Immature natural killer cell (primary cell): Measurements from ENCODE around the gene CTIF. TPM values are rescaled to one million over a fixed set of nuclear protein-coding genes. Genes with fewer than 3 reads are reported as not detected.
A peak's percentile ranks its signal among the peaks of the same experiment; 100 is the strongest.

Experiments
- DNase-seq, 3 donors: peaks; one replicate each; pipeline ENCODE4 v3.0.0; 2022; ENCODE audit warnings: mixed read lengths in 1 of 3
- H3K27ac Mint-ChIP-seq, 6 donors: one replicate each; pipeline ENCODE4 v1.8.0; 2020; ENCODE audit warnings: mixed read lengths in 6 of 6, mild to moderate bottlenecking in 5 of 6, inconsistent platforms in 4 of 6, moderate library complexity in 3 of 6
- H3K27me3 Mint-ChIP-seq, 3 donors: one replicate each; pipeline ENCODE4 v1.8.0; 2020 to 2021; ENCODE audit warnings: low read depth in 3 of 3, mild to moderate bottlenecking in 3 of 3, mixed read lengths in 3 of 3, moderate library complexity in 3 of 3, inconsistent platforms in 1 of 3
- H3K36me3 Mint-ChIP-seq, 3 donors: one replicate each; pipeline ENCODE4 v1.8.0; 2020; ENCODE audit warnings: mixed read lengths in 3 of 3, inconsistent platforms in 2 of 3, mild to moderate bottlenecking in 2 of 3
- H3K4me1 Mint-ChIP-seq, 2 donors: one replicate each; pipeline ENCODE4 v1.8.0; 2020; ENCODE audit warnings: inconsistent platforms in 2 of 2, mild to moderate bottlenecking in 2 of 2, mixed read lengths in 2 of 2, moderate library complexity in 1 of 2
- H3K4me3 Mint-ChIP-seq, 5 donors: one replicate each; pipeline ENCODE4 v1.8.0; 2020; ENCODE audit warnings: mild to moderate bottlenecking in 5 of 5, mixed read lengths in 5 of 5, inconsistent platforms in 3 of 5, moderate library complexity in 3 of 5
- H3K9me3 Mint-ChIP-seq, 6 donors: one replicate each; pipeline ENCODE4 v1.8.0; 2020; ENCODE audit warnings: mild to moderate bottlenecking in 6 of 6, mixed read lengths in 6 of 6, inconsistent platforms in 4 of 6, moderate library complexity in 3 of 6
- polyA plus RNA-seq, 3 donors: library from polyadenylated mRNA; unstranded; fragments of 300-500 nt; fragmentation: Illumina TruSeq; gene quantifications; one replicate each; pipeline ENCODE4 v1.2.3, GENCODE V29; 2021

CTIF gene
- polyA plus RNA-seq, 3 donors from 2014 or later: 0.28 to 1.2 TPM; not detected in 1

- no peak for DNase-seq
- H3K4me3 Mint-ChIP-seq: no peak overlapping the region
- peaks cover 0 to 2% (median 0%) of the 10 kb centered on the region in 6 donors for H3K9me3 Mint-ChIP-seq
- no peaks in the 10 kb centered on the region for H3K4me1 Mint-ChIP-seq
- peaks cover 4 to 11% (median 11%) of the 10 kb centered on the region in 3 donors for H3K27me3 Mint-ChIP-seq
- peaks cover 0 to 4% (median 0%) of the 10 kb centered on the region in 3 donors for H3K36me3 Mint-ChIP-seq
- H3K27ac Mint-ChIP-seq: no peak overlapping the region
Observed at GRCh38 chr18:48519431-48520100, 19.3 kb upstream of the CTIF start.

GRCh38 chr18:48521723-48522122 is 17.1 kb upstream of the CTIF start:
- Mint-ChIP-seq H3K36me3 (peaks cover 0 to 4% (median 0%) of the 10 kb centered on the region in 3 donors), H3K4me1 (no peaks in the 10 kb centered on the region), H3K27me3 (peaks cover 4 to 11% (median 5%) of the 10 kb centered on the region in 3 donors)

GRCh38 chr18:48525671-48526070 is 13.2 kb upstream of the CTIF start:
- H3K27ac Mint-ChIP-seq: no peak overlapping the region
- DNase-seq: no peak
- H3K9me3 Mint-ChIP-seq: peaks cover 0 to 2% (median 0%) of the 10 kb centered on the region in 6 donors

More at GRCh38 chr18:48521723-48522122, 17.1 kb upstream of the CTIF start:
- Mint-ChIP-seq H3K27ac (no peak overlapping the region), H3K9me3 (peaks cover 0 to 2% (median 0%) of the 10 kb centered on the region in 6 donors), H3K4me3 (no peak overlapping the region)
- DNase-seq: no peak

GRCh38 chr18:48527461-48527860 is 11.4 kb upstream of the CTIF start:
- Mint-ChIP-seq H3K27ac (no peak overlapping the region), H3K4me3 (no peak overlapping the region), H3K9me3 (peaks cover 0 to 2% (median 0%) of the 10 kb centered on the region in 6 donors), H3K36me3 (peaks cover 0 to 4% (median 0%) of the 10 kb centered on the region in 3 donors), H3K27me3 (peaks cover 3 to 16% (median 6%) of the 10 kb centered on the region in 3 donors), H3K4me1 (no peaks in the 10 kb centered on the region)
- DNase-seq: no peak

More at GRCh38 chr18:48525671-48526070, 13.2 kb upstream of the CTIF start:
- peaks cover 3 to 18% (median 7%) of the 10 kb centered on the region in 3 donors for H3K27me3 Mint-ChIP-seq
- H3K4me1 Mint-ChIP-seq: no peaks in the 10 kb centered on the region
- no peak overlapping the region for H3K4me3 Mint-ChIP-seq
- H3K36me3 Mint-ChIP-seq: peaks cover 0 to 4% (median 0%) of the 10 kb centered on the region in 3 donors

GRCh38 chr18:48528861-48529260 is 10.0 kb upstream of the CTIF start:
- H3K4me3 Mint-ChIP-seq: no peak overlapping the region

GRCh38 chr18:48529796-48530195 is 9.0 kb upstream of the CTIF start:
- H3K27ac Mint-ChIP-seq: no peak overlapping the region

More at GRCh38 chr18:48528861-48529260, 10.0 kb upstream of the CTIF start:
- H3K36me3 Mint-ChIP-seq: no peaks in the 10 kb centered on the region
- H3K9me3 Mint-ChIP-seq: no peaks in the 10 kb centered on the region
- peaks cover 0 to 14% (median 4%) of the 10 kb centered on the region in 3 donors for H3K27me3 Mint-ChIP-seq
- H3K27ac Mint-ChIP-seq: no peak overlapping the region
- DNase-seq: no peak
- no peaks in the 10 kb centered on the region for H3K4me1 Mint-ChIP-seq

GRCh38 chr18:48530399-48531081 is 8.3 kb upstream of the CTIF start:
- Mint-ChIP-seq H3K27me3 (peaks cover 6 to 11% (median 6%) of the 10 kb centered on the region in 3 donors), H3K27ac (no peak overlapping the region)

More at GRCh38 chr18:48529796-48530195, 9.0 kb upstream of the CTIF start:
- Mint-ChIP-seq H3K36me3 (no peaks in the 10 kb centered on the region), H3K9me3 (no peaks in the 10 kb centered on the region), H3K4me1 (no peaks in the 10 kb centered on the region), H3K4me3 (no peak overlapping the region), H3K27me3 (peaks cover 4 to 11% (median 4%) of the 10 kb centered on the region in 3 donors)
- DNase-seq: no peak

GRCh38 chr18:48531082-48531403 is 7.8 kb upstream of the CTIF start:
- Mint-ChIP-seq H3K27me3 (peaks cover 6 to 11% (median 6%) of the 10 kb centered on the region in 3 donors), H3K27ac (no peak overlapping the region), H3K9me3 (no peaks in the 10 kb centered on the region), H3K4me3 (no peak overlapping the region), H3K36me3 (no peaks in the 10 kb centered on the region), H3K4me1 (no peaks in the 10 kb centered on the region)
- no peak for DNase-seq

More at GRCh38 chr18:48530399-48531081, 8.3 kb upstream of the CTIF start:
- Mint-ChIP-seq H3K9me3 (no peaks in the 10 kb centered on the region), H3K4me1 (no peaks in the 10 kb centered on the region), H3K4me3 (no peak overlapping the region), H3K36me3 (no peaks in the 10 kb centered on the region)
- DNase-seq: no peak

GRCh38 chr18:48531908-48532307 is 6.9 kb upstream of the CTIF start:
- Mint-ChIP-seq H3K4me3 (no peak overlapping the region), H3K27me3 (peaks cover 6 to 11% (median 6%) of the 10 kb centered on the region in 3 donors)

GRCh38 chr18:48533340-48534070 is 5.3 kb upstream of the CTIF start:
- no peak overlapping the region for H3K27ac Mint-ChIP-seq
- no peak overlapping the region for H3K4me3 Mint-ChIP-seq

More at GRCh38 chr18:48531908-48532307, 6.9 kb upstream of the CTIF start:
- H3K4me1 Mint-ChIP-seq: no peaks in the 10 kb centered on the region
- DNase-seq: no peak
- H3K9me3 Mint-ChIP-seq: no peaks in the 10 kb centered on the region
- H3K27ac Mint-ChIP-seq: no peak overlapping the region
- H3K36me3 Mint-ChIP-seq: no peaks in the 10 kb centered on the region

GRCh38 chr18:48534364-48534763 is 4.5 kb upstream of the CTIF start:
- H3K4me3 Mint-ChIP-seq: no peak overlapping the region
- H3K27ac Mint-ChIP-seq: peak overlapping the region in 1 of 6 donors; percentile 27
- H3K4me1 Mint-ChIP-seq: peaks cover 0 to 4% of the 10 kb centered on the region in 2 donors
- H3K9me3 Mint-ChIP-seq: no peaks in the 10 kb centered on the region
- no peak for DNase-seq
- peaks cover 2 to 6% (median 3%) of the 10 kb centered on the region in 3 donors for H3K27me3 Mint-ChIP-seq
- H3K36me3 Mint-ChIP-seq: no peaks in the 10 kb centered on the region

More at GRCh38 chr18:48533340-48534070, 5.3 kb upstream of the CTIF start:
- Mint-ChIP-seq H3K36me3 (no peaks in the 10 kb centered on the region), H3K27me3 (peaks cover 6% of the 10 kb centered on the region in 3 donors), H3K9me3 (no peaks in the 10 kb centered on the region), H3K4me1 (peaks cover 0 to 3% of the 10 kb centered on the region in 2 donors)
- DNase-seq: no peak

- Mint-ChIP-seq H3K36me3 (no peaks in the 10 kb centered on the region), H3K4me3 (no peak overlapping the region), H3K27me3 (peaks cover 2 to 6% (median 3%) of the 10 kb centered on the region in 3 donors), H3K9me3 (no peaks in the 10 kb centered on the region), H3K27ac (no peak overlapping the region), H3K4me1 (peaks cover 0 to 5% of the 10 kb centered on the region in 2 donors)
- no peak for DNase-seq
Observed at GRCh38 chr18:48535956-48536355, 2.9 kb upstream of the CTIF start.

- Mint-ChIP-seq H3K36me3 (no peaks in the 10 kb centered on the region), H3K27ac (no peak overlapping the region), H3K4me1 (peaks cover 0 to 7% of the 10 kb centered on the region in 2 donors), H3K9me3 (no peaks in the 10 kb centered on the region), H3K27me3 (peaks cover 2 to 7% (median 3%) of the 10 kb centered on the region in 3 donors), H3K4me3 (no peak overlapping the region)
- no peak for DNase-seq
Observed at GRCh38 chr18:48536516-48536915, 2.3 kb upstream of the CTIF start.
